Sigmoid colon (tissue), 4 donors: ENCODE measurements around the gene KLK6.
"Not testable (repeated sequence)": the region's sequence is repeated elsewhere in the genome, so short reads cannot be mapped to it uniquely, and the experiment has no call there.

ENCODE experiments used
- EP300 ChIP-seq, 4 donors: sonication (generic); formaldehyde crosslinking; IDR thresholded peaks; one replicate each; pipeline ENCODE4 v1.6.1; 2017; ENCODE audit warnings: antibody characterized with exemption in 4 of 4
- POLR2A ChIP-seq, 2 donors: fragments of 450-650 bp; IDR thresholded peaks; one replicate each; pipeline ENCODE4 v1.6.1; 2016; ENCODE audit warnings: antibody characterized with exemption in 2 of 2, mild to moderate bottlenecking in 2 of 2, moderate library complexity in 2 of 2
- POLR2AphosphoS5 ChIP-seq, 4 donors: sonication (generic); formaldehyde crosslinking; IDR thresholded peaks; one replicate each; pipeline ENCODE4 v1.6.1; 2017; ENCODE audit warnings: antibody characterized with exemption in 4 of 4
- TF ChIP-seq, protein P1 (sequence below), 4 experiments: fragments of 450-650 bp in 3 of 4; fragments of 200-600 bp in 1 of 4; IDR thresholded peaks; one replicate each; pipeline ENCODE4 v1.5.1; 2016 to 2019; ENCODE audit warnings: antibody characterized with exemption in 4 of 4, mild to moderate bottlenecking in 3 of 4, moderate library complexity in 2 of 4

DNA sequence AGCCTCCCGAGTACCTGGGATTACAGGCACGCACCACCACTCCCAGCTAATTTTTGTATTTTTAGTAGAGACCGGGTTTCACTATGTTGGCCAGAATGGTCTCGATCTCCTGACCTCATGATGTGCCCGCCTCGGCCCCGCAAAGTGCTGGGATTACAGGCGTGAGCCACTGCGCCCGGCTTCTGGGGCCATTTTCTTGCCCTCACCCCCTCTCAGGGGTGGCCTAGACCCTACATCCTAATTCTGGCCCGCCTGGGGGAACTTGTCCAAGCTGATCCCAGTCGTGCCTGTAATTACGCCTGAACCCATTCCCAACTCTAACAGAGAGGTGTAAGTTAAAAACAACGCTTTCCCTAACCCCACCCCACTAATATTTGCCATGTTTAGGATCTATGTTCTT, 15.0 kb upstream of the KLK6 start:
- TF ChIP-seq, protein P1, sequence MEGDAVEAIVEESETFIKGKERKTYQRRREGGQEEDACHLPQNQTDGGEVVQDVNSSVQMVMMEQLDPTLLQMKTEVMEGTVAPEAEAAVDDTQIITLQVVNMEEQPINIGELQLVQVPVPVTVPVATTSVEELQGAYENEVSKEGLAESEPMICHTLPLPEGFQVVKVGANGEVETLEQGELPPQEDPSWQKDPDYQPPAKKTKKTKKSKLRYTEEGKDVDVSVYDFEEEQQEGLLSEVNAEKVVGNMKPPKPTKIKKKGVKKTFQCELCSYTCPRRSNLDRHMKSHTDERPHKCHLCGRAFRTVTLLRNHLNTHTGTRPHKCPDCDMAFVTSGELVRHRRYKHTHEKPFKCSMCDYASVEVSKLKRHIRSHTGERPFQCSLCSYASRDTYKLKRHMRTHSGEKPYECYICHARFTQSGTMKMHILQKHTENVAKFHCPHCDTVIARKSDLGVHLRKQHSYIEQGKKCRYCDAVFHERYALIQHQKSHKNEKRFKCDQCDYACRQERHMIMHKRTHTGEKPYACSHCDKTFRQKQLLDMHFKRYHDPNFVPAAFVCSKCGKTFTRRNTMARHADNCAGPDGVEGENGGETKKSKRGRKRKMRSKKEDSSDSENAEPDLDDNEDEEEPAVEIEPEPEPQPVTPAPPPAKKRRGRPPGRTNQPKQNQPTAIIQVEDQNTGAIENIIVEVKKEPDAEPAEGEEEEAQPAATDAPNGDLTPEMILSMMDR (IDR thresholded peaks at IDR 0.05) = not testable (repeated sequence)
- TF ChIP-seq POLR2A, POLR2AphosphoS5, EP300 (IDR thresholded peaks at IDR 0.05): not testable (repeated sequence)
